IMR-90 (cell line): ENCODE data around the gene CHD2. TPM values are rescaled to one million over a fixed set of nuclear protein-coding genes. Genes with fewer than 3 reads are reported as not detected.

Source experiments
- ATAC-seq: fragments of 200-7000 bp; cut with Tn5 transposase; 2 replicates; pipeline ENCODE4 v1.9.1; 2020; ENCODE audit warnings: low read depth, mild to moderate bottlenecking, moderate library complexity
- BruUV-seq: library from RNA; stranded (reverse); fragments of 400-500 nt; replicated peaks from 2 replicates; lab custom pipeline; 2021; lab: Mats Ljungman, UMichigan
- CTCF ChIA-PET: fragments of 300-600 bp; formaldehyde crosslinking; extraction: SDS; loops from one replicate; lab custom pipeline; 2021; ENCODE audit warnings: antibody characterized with exemption; lab: Yijun Ruan, JAX
- POLR2A ChIA-PET: fragments of 300-600 bp; sonication (Branson Sonifier 250); formaldehyde crosslinking; loops from one replicate; lab custom pipeline; 2022; ENCODE audit warnings: antibody characterized with exemption; ENCODE audit not compliant: unreplicated experiment; lab: Charles Lee
- DNase-seq: peaks from one replicate; pipeline ENCODE4 v3.0.0; 2013
- H2AFZ ChIP-seq: replicated peaks from 2 replicates; pipeline ENCODE3; 2013; ENCODE audit warnings: low read length, mild to moderate bottlenecking; ENCODE audit not compliant: poor library complexity
- H2AK5ac ChIP-seq: 2 replicates; pipeline ENCODE4 v1.6.1; 2013; ENCODE audit warnings: low read depth, low read length, inconsistent platforms
- H2AK9ac ChIP-seq: replicated peaks from 2 replicates; pipeline ENCODE3; 2013; ENCODE audit warnings: mild to moderate bottlenecking, low read depth, low read length, moderate library complexity; ENCODE audit not compliant: poor library complexity
- H2BK120ac ChIP-seq: 2 replicates; pipeline ENCODE4 v1.6.1; 2013; ENCODE audit warnings: low read depth, low read length, inconsistent platforms
- H2BK15ac ChIP-seq: 3 replicates; pipeline ENCODE4 v1.6.1; 2013; ENCODE audit warnings: low read depth, low read length, inconsistent platforms
- H2BK20ac ChIP-seq: 2 replicates; pipeline ENCODE4 v1.6.1; 2013; ENCODE audit warnings: low read depth, mild to moderate bottlenecking, inconsistent platforms, low read length, moderate library complexity
- H2BK5ac ChIP-seq: 2 replicates; pipeline ENCODE4 v1.6.1; 2013; ENCODE audit warnings: mild to moderate bottlenecking, low read depth, low read length, inconsistent platforms; ENCODE audit not compliant: poor library complexity, severe bottlenecking
- H3K14ac ChIP-seq: replicated peaks from 2 replicates; pipeline ENCODE4 v1.6.1; 2013; ENCODE audit warnings: low read depth, low read length, inconsistent platforms
- H3K18ac ChIP-seq: 2 replicates; pipeline ENCODE4 v1.6.1; 2013; ENCODE audit warnings: low read depth, low read length, control low read depth
- H3K23ac ChIP-seq: 2 replicates; pipeline ENCODE4 v1.6.1; 2013; ENCODE audit warnings: low read depth, low read length, inconsistent platforms
- H3K27ac ChIP-seq: 2 replicates; pipeline ENCODE4 v1.5.1; 2013; ENCODE audit warnings: mild to moderate bottlenecking, control low read depth, low read length; ENCODE audit not compliant: insufficient read depth
- H3K27me3 ChIP-seq: 2 replicates; pipeline ENCODE4 v1.6.1; 2013; ENCODE audit warnings: low read length; ENCODE audit not compliant: control insufficient read depth, insufficient read depth
- H3K36me3 ChIP-seq: 2 replicates; pipeline ENCODE4 v1.6.1; 2013; ENCODE audit warnings: low read length, mixed read lengths; ENCODE audit not compliant: control insufficient read depth, insufficient read depth
- H3K4ac ChIP-seq: 2 replicates; pipeline ENCODE4 v1.6.1; 2013; ENCODE audit warnings: low read depth, low read length, inconsistent platforms
- H3K4me1 ChIP-seq: 2 replicates; pipeline ENCODE4 v1.6.1; 2013; ENCODE audit warnings: low read length, mixed read lengths; ENCODE audit not compliant: control insufficient read depth, insufficient read depth
- H3K4me2 ChIP-seq: 2 replicates; pipeline ENCODE4 v1.6.1; 2013; ENCODE audit warnings: low read depth, mild to moderate bottlenecking, control low read depth, low read length, moderate library complexity
- H3K4me3 ChIP-seq: 2 replicates; pipeline ENCODE4 v1.5.1; 2013; ENCODE audit warnings: low read depth, mild to moderate bottlenecking, control low read depth, low read length, moderate library complexity; ENCODE audit not compliant: insufficient read depth
- H3K56ac ChIP-seq: 2 replicates; pipeline ENCODE4 v1.6.1; 2013; ENCODE audit warnings: low read length, inconsistent platforms; ENCODE audit not compliant: insufficient read depth; ENCODE audit errors: extremely low read depth
- H3K79me1 ChIP-seq, 2 experiments: 2 replicates each; pipeline ENCODE4 v1.6.1; 2013; ENCODE audit warnings: low read length in 2 of 2, inconsistent platforms in 1 of 2, low read depth in 1 of 2
- H3K9ac ChIP-seq: 2 replicates; pipeline ENCODE4 v1.6.1; 2013; ENCODE audit warnings: low read depth, low read length, control low read depth
- H3K9me1 ChIP-seq: 2 replicates; pipeline ENCODE4 v1.6.1; 2013; ENCODE audit warnings: low read length, inconsistent platforms; ENCODE audit not compliant: insufficient read depth
- H3K9me3 ChIP-seq: 2 replicates; pipeline ENCODE4 v1.6.1; 2013; ENCODE audit warnings: low read length; ENCODE audit not compliant: control insufficient read depth, insufficient read depth
- H4K20me1 ChIP-seq: 2 replicates; pipeline ENCODE4 v1.6.1; 2013; ENCODE audit warnings: low read length, inconsistent platforms; ENCODE audit not compliant: insufficient read depth
- H4K5ac ChIP-seq: 2 replicates; pipeline ENCODE4 v1.6.1; 2013; ENCODE audit warnings: mild to moderate bottlenecking, low read depth, low read length, control low read depth
- H4K8ac ChIP-seq, 2 experiments: 2 replicates each; pipeline ENCODE4 v1.6.1; 2013; ENCODE audit warnings: low read depth in 2 of 2, low read length in 2 of 2, control low read depth in 1 of 2, inconsistent platforms in 1 of 2
- H4K91ac ChIP-seq: 2 replicates; pipeline ENCODE4 v1.6.1; 2013; ENCODE audit warnings: low read depth, low read length, inconsistent platforms; ENCODE audit not compliant: insufficient read depth
- BHLHE40 ChIP-seq: fragments of 150-350 bp; IDR thresholded peaks from 2 replicates; pipeline ENCODE4 v1.6.1; 2016; ENCODE audit warnings: mild to moderate bottlenecking, low read depth, low read length
- CEBPB ChIP-seq: IDR thresholded peaks from 2 replicates; pipeline ENCODE4 v1.6.1; 2012; ENCODE audit warnings: low read depth, low read length, improper control_type of control experiment
- FOS ChIP-seq: fragments of 150-350 bp; IDR thresholded peaks from 2 replicates; pipeline ENCODE4 v1.6.1; 2016; ENCODE audit warnings: low read depth, low read length
- MAFK ChIP-seq: IDR thresholded peaks from 2 replicates; pipeline ENCODE4 v1.6.1; 2012; ENCODE audit warnings: low read depth, low read length, improper control_type of control experiment
- MAZ ChIP-seq: IDR thresholded peaks from 2 replicates; pipeline ENCODE4 v1.6.1; 2012; ENCODE audit warnings: low read depth, mild to moderate bottlenecking, low read length, improper control_type of control experiment, moderate library complexity, borderline replicate concordance
- MXI1 ChIP-seq: IDR thresholded peaks from 2 replicates; pipeline ENCODE4 v1.6.1; 2012; ENCODE audit warnings: low read depth, mild to moderate bottlenecking, low read length, moderate library complexity, borderline replicate concordance
- NFE2L2 ChIP-seq: fragments of 150-350 bp; IDR thresholded peaks from 2 replicates; pipeline ENCODE4 v1.6.1; 2016; ENCODE audit warnings: low read depth, mild to moderate bottlenecking, low read length
- POLR2A ChIP-seq: IDR thresholded peaks from 2 replicates; pipeline ENCODE4 v1.6.1; 2012; ENCODE audit warnings: mild to moderate bottlenecking, low read depth, low read length
- RAD21 ChIP-seq: IDR thresholded peaks from 2 replicates; pipeline ENCODE4 v1.6.1; 2012; ENCODE audit warnings: low read length, improper control_type of control experiment
- RCOR1 ChIP-seq: IDR thresholded peaks from 2 replicates; pipeline ENCODE4 v1.6.1; 2012; ENCODE audit warnings: mild to moderate bottlenecking, low read length, improper control_type of control experiment; ENCODE audit not compliant: insufficient replicate concordance
- WGBS, 2 experiments: methylation state at CpG; one replicate each; pipeline versions ENCODE4 v1.1.5 to v1.1.7; 2013; ENCODE audit warnings: missing lambda C conversion rate in 2 of 2; ENCODE audit not compliant: insufficient read length in 1 of 2; ENCODE audit errors: extremely low coverage in 2 of 2; 5-methylcytosine and 5-hydroxymethylcytosine counted together
- dilution Hi-C: fragments of 300-500 bp; cut with HindIII; formaldehyde crosslinking; loops from one replicate; pipeline ENCODE4 v1.14.3; 2018; ENCODE audit warnings: low sequenced_read_pairs; ENCODE audit not compliant: unreplicated experiment
- in situ Hi-C: fragments of 300-500 bp; cut with MboI; formaldehyde crosslinking; loops from 3 replicates; pipeline ENCODE4 v1.14.3; 2019; ENCODE audit warnings: low sequenced_read_pairs, inconsistent platforms, mixed read lengths
- intact Hi-C: fragments of 100-400 bp; cut with micrococcal nuclease; formaldehyde crosslinking; loops from 2 replicates; pipeline ENCODE4 v1.10.0; 2022
- polyA plus RNA-seq, 3 experiments: library from polyadenylated mRNA; depleted of rRNA; stranded (reverse); fragments of >200 nt; gene quantifications; 2 replicates each; pipeline ENCODE4 v1.2.3, GENCODE V29; 2012; ENCODE audit warnings: low replicate concordance in 1 of 3
- total RNA-seq: library from RNA; depleted of rRNA; stranded (reverse); fragments of >200 nt; gene quantifications from 2 replicates; pipeline ENCODE4 v1.2.3, GENCODE V29; 2012
- TF ChIP-seq, protein P1 (sequence below): fragments of 150-350 bp; IDR thresholded peaks from 2 replicates; pipeline ENCODE4 v1.6.1; 2016; ENCODE audit warnings: low read depth, mild to moderate bottlenecking, low read length, moderate library complexity, borderline replicate concordance
- TF ChIP-seq, protein P2 (sequence below): conservative IDR thresholded peaks from 2 replicates; pipeline ENCODE4 v1.5.1; 2012; ENCODE audit warnings: mild to moderate bottlenecking, low read depth, low read length, improper control_type of control experiment
- TF ChIP-seq, protein P3 (sequence below): fragments of 150-350 bp; IDR thresholded peaks from 2 replicates; pipeline ENCODE4 v1.6.1; 2017; ENCODE audit warnings: mild to moderate bottlenecking, antibody characterized with exemption, low read length, low read depth

The CHD2 gene
- total and polyA plus RNA-seq, 2 of the 4 experiments (the other 2 are of a cell fraction) = 44.9 to 64.7 TPM

GRCh38 chr15:92960996-92961681, 61.0 kb downstream of the CHD2 start:
- Histone ChIP-seq H2BK5ac (peak overlapping the region; percentile 8), H4K5ac (no peak overlapping the region), H3K9ac (no peak overlapping the region), H2BK20ac (no peak overlapping the region), H2BK15ac (no peak overlapping the region), H2BK120ac (no peak overlapping the region), H3K4me2 (0 out of 2 replicates have a peak overlapping the region, but pooled peaks have one; percentile 19), H3K4ac (no peak overlapping the region), H3K27ac (peak overlapping the region; percentile 49; the same call in 1 of the 2 replicates), H3K18ac (peak overlapping the region; percentile 52; the same call in 1 of the 2 replicates), H3K14ac (no peak overlapping the region; the same call in 1 of the 2 replicates), H3K56ac (no peak overlapping the region), H3K9me3 (no peaks in the 10 kb centered on the region), H3K36me3 (peaks cover 45% of the 10 kb centered on the region), H3K4me3 (no peak overlapping the region), H4K8ac (no peak overlapping the region), H4K91ac (no peak overlapping the region), H3K4me1 (peaks cover 4% of the 10 kb centered on the region; the same call in 1 of the 2 replicates), H3K9me1 (0 out of 2 replicates have a peak, but pooled peaks cover 3% of the 10 kb centered on the region), H3K79me1 (peaks cover 14 to 46% of the 10 kb centered on the region in 2 experiments), H2AK9ac (no peak overlapping the region), H3K27me3 (no peaks in the 10 kb centered on the region), H4K20me1 (peaks cover 28% of the 10 kb centered on the region), H2AFZ (no peak overlapping the region), H2AK5ac (no peak overlapping the region), H3K23ac (no peak overlapping the region)
- in situ Hi-C loops (no loop called here), intact Hi-C loops (no loop called here), dilution Hi-C loops (no loop called here)
- ChIA-PET POLR2A (no interaction called here), CTCF (no interaction called here)
- 94% methylated on average over 5 of the region's 9 CpGs; no CpG with 5 or more reads in 1 of the 2 experiments for WGBS, 2 experiments
- BruUV-seq = no TSS peak
- TF ChIP-seq NFE2L2 = no peak
- no peak for TF ChIP-seq FOS
- TF ChIP-seq, protein P1, sequence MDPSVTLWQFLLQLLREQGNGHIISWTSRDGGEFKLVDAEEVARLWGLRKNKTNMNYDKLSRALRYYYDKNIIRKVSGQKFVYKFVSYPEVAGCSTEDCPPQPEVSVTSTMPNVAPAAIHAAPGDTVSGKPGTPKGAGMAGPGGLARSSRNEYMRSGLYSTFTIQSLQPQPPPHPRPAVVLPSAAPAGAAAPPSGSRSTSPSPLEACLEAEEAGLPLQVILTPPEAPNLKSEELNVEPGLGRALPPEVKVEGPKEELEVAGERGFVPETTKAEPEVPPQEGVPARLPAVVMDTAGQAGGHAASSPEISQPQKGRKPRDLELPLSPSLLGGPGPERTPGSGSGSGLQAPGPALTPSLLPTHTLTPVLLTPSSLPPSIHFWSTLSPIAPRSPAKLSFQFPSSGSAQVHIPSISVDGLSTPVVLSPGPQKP = no peak
- TF ChIP-seq, protein P2, sequence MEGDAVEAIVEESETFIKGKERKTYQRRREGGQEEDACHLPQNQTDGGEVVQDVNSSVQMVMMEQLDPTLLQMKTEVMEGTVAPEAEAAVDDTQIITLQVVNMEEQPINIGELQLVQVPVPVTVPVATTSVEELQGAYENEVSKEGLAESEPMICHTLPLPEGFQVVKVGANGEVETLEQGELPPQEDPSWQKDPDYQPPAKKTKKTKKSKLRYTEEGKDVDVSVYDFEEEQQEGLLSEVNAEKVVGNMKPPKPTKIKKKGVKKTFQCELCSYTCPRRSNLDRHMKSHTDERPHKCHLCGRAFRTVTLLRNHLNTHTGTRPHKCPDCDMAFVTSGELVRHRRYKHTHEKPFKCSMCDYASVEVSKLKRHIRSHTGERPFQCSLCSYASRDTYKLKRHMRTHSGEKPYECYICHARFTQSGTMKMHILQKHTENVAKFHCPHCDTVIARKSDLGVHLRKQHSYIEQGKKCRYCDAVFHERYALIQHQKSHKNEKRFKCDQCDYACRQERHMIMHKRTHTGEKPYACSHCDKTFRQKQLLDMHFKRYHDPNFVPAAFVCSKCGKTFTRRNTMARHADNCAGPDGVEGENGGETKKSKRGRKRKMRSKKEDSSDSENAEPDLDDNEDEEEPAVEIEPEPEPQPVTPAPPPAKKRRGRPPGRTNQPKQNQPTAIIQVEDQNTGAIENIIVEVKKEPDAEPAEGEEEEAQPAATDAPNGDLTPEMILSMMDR = no peak
- no peak for TF ChIP-seq MAFK
- TF ChIP-seq CEBPB = no peak
- TF ChIP-seq MAZ = no peak
- TF ChIP-seq BHLHE40 = no peak
- TF ChIP-seq RCOR1 = no peak
- TF ChIP-seq, protein P3, sequence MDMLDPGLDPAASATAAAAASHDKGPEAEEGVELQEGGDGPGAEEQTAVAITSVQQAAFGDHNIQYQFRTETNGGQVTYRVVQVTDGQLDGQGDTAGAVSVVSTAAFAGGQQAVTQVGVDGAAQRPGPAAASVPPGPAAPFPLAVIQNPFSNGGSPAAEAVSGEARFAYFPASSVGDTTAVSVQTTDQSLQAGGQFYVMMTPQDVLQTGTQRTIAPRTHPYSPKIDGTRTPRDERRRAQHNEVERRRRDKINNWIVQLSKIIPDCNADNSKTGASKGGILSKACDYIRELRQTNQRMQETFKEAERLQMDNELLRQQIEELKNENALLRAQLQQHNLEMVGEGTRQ = no peak
- TF ChIP-seq MXI1 = no peak
- no peak for TF ChIP-seq POLR2A
- TF ChIP-seq RAD21 = no peak
- DNase-seq (peak; percentile 73), ATAC-seq (peak; percentile 62; the same call in 1 of the 2 replicates)
